Gastrocnemius medialis (tissue), 4 donors: ENCODE data around the gene ACADVL.

Experiments
- CTCF ChIP-seq, 5 experiments: fragments of 450-650 bp in 3 of 5; fragments of 200-600 bp in 2 of 5; sonication (generic) in 2 of 5; IDR thresholded peaks in 4 of 5; conservative IDR thresholded peaks in 1 of 5; 1 replicate in 4 of 5; 2 replicates in 1 of 5; pipeline ENCODE4 v1.5.1; 2016 to 2019; ENCODE audit warnings: antibody characterized with exemption in 5 of 5, mild to moderate bottlenecking in 3 of 5, moderate library complexity in 3 of 5
- POLR2A ChIP-seq, 2 donors: fragments of 450-650 bp; IDR thresholded peaks; one replicate each; pipeline ENCODE4 v1.6.1; 2017; ENCODE audit warnings: antibody characterized with exemption in 2 of 2, mild to moderate bottlenecking in 2 of 2, moderate library complexity in 2 of 2

- peak; percentile 32 to 86 (median 69) for TF ChIP-seq CTCF (IDR thresholded peaks at IDR 0.05 in 4 of 5, conservative IDR thresholded peaks at IDR 0.05 in 1 of 5)
- TF ChIP-seq POLR2A (IDR thresholded peaks at IDR 0.05) = no peak
Observed at GRCh38 chr17:7177191-7177953, 42.4 kb upstream of the ACADVL start.
